HG03521 (cell line): ENCODE results near the gene NT5DC3.

ENCODE experiments used
- ATAC-seq: cut with Tn5 transposase; IDR thresholded peaks from one replicate; pipeline ENCODE4 v1.9.1; 2021; ENCODE audit warnings: mild to moderate bottlenecking, moderate library complexity; ENCODE audit not compliant: unreplicated experiment

NT5DC3 gene

DNA sequence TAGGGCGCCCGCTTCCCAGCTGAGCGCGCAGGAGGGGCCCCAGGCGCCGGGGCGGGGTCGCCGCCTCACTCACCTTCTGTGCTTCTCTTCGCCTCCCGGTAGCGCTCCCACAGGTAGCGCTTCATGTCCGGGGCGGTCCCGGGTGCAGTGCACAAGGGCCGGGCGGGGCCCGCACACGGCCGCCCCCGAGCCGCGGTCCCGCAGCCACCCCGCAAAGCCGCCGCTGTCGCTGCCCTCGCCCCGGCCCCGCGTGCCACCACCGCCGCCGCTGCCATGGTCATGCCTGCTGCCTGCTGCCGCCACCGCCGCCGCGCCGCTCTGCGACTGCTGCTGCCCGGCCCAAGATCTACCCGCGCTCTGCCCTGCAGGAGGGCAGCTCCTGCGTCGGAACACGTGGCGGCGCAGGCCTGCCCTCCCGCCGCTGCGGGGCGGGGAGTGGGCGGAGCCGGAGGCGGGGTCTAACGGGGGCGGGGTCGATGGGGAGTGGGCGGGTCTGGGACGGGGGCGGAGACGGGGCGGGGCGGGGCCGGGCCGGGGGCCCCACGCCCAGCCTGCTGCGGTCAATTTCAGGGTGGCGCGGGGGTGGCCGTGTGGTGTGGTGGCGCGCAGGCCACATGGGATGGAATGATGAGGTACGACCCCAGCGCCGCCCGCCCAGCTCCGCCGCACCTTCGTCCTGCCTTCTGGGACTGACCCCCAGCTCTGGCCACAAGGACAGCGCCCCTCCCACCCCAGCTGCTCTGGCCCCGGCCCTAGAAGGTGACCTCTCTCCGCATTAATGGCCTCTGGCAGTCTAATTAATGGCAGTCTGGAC, at the start of gene NT5DC3:
TSS of gene NT5DC3 (minus strand) at position 359 of the 814 bp plus-strand sequence. CDS start at position 281, 78 bp downstream.
- peak; percentile 81 for ATAC-seq

DNA sequence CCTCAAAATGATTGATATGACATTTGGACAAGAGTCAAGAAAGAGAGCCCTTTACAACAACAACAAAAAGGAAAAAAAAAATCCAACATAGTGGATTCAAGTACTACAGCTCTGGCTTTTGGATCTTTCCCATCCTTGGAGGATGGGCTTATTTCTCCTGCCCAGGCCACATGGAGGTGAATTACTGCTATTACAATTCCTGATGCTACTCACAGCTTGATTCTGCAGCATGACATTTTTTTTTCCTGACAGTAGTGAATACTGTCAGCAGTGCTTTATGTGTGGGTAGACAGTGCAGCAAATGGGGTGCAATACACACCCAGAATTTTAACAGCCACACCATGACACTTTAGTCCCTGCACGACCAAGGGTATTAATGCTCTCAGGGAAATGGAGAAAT, 46.7 kb upstream of the NT5DC3 start:
- no peak for ATAC-seq

DNA sequence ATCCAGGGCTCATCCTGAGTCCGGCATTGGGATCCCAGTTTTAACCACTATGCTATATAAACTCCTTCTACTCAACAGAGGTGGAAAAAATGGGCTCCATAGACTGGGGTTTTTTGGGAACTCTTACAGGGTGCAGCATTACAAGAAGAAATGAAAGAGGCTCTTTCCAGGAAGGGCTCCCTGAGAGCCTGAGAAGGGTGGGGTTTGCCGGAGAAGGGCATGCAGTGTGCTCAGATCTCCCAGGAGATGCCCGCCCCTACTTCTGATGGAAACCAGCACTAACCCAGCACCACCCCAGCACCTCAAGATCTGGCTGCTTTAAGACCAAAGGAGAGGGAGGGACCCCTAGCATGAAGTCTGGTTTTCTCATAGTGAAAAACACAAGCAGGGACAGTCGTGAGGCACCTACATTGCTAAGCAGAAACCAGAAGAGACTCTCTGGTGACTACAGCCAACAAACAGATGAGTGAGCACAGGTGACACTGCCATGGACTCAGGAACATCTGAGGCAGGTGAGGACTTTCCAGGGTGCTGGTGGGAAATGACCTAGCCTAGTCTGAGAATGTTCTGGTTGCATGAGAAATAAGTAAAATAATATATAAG, 45.3 kb upstream of the NT5DC3 start:
- ATAC-seq: no peak

DNA sequence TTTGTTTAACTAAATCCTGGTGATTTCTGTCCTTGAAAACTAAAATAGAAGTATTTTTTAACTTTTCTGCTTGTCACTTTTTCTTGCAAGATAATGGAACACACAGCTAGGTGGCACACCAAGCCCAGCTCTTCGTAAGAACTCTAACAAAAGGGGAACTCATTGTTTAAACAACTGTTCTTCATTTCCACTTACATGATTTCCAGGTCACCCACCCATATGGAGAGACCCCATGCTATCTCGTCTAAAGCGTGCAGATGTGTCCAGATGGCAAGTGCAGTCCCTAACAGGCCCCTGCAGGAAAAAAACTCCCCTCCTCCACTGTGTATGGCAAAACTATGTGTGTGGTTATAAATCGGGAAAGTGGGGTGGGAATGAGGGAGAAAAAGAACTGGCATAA, 43.3 kb upstream of the NT5DC3 start:
- no peak for ATAC-seq

DNA sequence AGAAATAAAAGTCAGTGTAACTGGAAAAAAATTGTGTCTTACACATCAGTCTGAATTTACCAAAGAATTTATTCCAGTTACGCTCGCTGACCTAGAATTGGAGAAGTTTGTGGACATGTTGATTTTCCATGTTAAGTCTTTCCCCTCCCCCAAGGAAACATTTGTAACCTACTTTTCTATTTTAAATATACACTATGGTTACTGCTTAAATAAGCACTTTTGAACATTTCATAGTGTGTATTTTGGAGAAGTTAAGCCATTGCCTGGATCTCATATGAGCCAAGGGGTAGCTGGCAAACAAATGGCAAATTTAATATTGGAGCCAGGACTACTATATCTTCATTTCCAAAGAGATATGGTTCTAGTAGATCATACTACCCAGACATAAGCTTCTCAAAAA, 42.9 kb upstream of the NT5DC3 start:
- no peak for ATAC-seq

DNA sequence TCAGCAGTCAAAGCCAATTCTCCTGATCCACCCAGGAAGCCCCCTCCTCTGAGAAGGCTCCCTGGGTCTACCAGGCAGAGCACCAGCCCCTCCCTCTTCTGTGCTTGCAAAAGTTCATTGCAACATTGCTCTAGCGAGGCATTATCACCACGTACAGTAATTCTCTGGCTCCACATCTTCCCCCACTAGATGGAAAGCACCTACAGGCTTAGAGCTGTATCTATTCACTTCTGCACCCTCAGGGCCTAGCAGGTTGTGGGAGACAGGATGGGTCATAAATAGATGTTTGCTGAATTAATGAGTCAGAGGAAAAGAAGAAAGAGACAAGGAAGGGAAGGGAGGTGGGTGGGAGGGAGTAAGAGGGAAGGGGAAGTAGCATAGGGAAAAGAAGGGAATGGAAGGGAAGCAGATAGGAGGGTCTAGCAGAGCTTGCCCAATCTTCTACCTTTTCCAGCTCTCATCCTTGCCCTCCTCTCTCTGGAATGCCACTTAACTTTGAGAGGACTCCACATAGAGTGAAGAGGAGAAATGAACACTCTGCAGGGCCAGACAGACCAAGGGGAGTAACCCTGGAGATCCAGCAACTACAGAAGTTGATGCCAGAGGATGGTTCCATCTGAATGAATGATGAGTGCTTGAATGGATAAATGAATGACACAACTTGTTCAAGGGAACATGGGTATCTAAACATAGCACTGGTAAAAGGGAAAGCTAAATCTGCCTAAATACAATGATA, 42.0 kb upstream of the NT5DC3 start:
- no peak for ATAC-seq

DNA sequence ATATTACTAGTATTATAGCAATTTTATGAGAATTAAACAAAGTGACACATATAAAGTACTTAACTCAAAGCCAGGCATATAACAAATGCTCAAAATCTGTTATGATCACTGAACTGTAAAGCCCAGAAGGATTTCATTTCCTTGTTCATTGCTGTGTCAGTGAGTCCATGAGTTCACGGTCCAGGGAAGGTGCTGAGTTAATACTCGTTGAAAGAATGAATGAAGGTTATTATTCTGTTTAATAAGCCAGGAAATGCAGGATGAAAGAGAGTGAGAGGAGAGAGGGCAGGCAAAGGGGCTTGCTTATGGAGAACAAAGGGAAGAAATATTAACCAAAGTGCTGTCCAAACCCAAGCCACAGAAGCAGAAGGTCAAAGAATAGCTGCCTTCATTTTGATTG, 40.2 kb upstream of the NT5DC3 start:
- ATAC-seq: no peak

DNA sequence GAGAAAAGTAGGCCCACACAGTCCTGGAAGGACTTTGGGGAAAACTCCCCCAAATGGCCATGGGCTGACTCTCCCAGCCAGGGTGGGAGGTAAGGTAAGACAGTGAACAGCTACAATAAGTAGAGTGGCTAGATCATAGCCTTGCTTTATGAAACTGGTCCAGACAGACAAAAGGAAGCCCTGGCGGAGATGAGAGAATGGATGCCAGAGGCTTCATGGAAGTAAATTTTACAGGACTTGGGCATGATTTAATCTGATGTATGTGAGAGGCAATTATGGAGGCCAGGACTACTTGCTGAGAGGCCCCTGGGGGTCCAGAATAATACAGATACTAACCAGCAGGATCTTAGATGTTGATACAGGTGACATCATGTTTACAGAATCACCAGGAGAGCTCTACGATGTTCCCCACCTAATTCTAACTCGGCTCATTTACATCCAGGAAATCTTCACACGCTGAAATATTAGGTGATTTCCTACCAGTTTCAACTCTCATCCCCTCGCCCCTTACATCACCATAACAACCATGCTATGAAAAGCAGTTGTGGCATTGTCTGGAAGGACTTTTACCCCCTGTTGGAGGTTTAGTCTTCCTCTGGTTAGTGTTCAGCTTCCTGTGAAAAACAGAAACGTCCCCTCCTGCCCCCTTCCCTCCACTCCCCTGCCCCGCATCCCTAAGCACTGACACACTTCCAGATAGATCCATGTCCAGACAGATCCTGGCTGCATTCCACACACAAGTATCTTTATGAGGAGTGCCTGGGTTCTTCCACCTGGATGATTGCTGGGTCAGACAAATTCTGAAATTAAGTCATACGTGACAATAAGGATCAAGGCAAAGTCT, 39.5 kb upstream of the NT5DC3 start:
- ATAC-seq: no peak

DNA sequence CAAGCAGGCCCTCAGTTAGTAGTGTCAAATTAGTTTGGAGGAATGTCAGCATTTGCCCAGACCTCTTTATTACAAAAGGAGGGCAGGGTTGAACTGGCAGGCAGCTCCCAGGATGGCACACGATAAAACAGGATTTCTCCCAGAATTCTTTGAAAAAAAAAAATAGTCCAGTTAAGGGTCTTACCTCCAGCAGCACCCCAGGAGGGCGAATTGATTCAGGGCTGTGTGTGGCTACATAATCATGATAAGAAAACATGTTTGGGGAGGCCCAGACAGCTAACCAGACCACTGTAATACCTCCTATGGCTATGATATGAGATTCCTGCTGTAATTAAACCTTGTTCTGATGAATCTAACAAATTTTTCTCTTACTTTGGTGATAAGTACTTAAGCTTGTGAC, 38.8 kb upstream of the NT5DC3 start:
- no peak for ATAC-seq

DNA sequence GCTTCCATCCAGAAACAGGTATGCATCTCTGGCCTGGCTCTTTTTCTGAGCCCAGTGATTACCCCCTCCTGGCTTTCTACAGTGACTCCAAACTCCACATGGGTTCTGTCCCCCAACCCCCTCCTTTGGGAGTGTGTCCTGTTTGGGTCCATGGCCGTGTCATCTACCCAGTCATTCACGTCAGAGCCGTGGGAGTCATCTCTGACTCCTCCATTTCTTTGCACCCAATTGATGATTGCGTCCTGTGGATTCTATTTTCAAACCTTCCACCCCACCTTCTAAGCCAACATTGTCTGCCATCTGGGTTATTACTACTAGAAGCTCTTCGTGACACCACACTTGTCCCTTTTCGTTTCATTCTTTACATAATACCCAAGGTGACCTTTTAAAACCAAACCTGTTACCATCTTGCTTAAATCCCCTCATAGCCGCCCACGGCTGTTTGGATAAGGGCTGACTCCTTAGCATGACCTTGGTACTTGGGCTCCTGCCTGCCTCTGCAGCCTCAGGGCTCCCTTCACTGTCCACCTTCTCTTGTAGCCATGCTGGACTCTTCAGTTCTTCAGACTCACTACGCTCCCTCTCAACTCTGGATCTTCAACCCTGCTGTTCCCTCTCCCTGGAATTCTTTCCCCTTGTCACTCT, 38.1 kb upstream of the NT5DC3 start:
- ATAC-seq: no peak

DNA sequence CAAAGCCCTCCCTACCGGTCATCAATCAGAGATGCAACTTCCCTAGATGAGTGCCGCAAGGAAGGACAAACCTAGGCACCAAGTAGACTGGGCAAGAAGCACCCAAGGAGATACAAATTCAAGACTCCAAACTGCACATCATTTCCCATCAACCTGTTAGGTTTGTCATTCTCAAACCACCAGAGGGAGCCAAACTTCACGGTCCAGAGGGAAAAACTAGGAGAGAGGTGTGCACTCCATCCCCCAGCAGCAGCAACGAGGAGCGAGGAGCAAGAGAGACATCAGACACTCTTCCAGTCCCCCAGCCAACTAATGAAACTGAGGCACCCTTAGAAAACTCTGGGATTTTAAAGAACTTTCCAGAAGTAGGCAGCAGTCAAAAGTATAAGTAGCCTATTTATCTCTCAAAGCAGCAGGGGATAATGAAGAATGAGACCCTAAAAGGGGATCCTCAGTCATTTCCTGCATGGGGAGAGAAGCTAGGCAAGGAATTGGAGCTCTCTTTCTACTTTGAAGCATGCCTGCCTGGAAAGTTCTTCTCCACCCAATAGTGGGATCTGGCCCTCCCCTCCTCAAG, 37.0 kb upstream of the NT5DC3 start:
- peak; percentile 45 for ATAC-seq

DNA sequence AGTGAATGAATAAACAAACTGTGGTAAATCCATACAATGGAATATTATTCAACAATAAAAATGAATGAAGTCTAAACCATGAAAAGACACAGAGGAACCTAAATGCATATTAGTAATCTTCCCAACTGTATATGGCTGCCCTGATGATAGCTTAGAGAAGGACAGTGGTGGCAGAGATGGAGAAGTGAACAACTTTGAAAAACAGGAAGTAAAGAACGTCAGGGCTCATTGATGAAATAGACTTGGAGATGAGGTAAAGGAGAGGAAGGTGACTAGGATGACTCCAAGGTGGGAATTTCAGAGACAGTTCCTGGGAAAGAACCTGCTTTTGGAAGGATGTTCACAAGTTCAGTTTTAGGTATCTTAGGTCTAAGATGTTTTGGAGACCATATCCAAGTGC, 36.3 kb upstream of the NT5DC3 start:
- ATAC-seq: no peak

DNA sequence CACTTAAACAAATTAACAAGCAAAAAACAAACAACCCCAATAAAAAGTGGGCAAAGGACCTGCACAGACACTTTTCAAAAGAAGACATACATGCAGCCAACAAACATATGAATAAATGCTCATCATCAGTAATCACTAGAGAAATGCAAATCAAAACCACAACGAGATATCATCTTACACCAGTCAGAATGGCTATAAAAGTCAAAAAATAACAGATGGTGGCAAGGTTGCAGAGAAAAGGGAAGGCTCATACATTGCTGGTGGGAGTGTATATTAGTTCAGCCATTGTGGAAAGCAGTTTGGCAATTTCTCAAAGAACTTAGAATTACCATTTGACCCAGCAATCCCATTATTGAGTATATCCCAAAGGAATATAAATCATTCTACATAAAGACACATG, 34.6 kb upstream of the NT5DC3 start:
- no peak for ATAC-seq

DNA sequence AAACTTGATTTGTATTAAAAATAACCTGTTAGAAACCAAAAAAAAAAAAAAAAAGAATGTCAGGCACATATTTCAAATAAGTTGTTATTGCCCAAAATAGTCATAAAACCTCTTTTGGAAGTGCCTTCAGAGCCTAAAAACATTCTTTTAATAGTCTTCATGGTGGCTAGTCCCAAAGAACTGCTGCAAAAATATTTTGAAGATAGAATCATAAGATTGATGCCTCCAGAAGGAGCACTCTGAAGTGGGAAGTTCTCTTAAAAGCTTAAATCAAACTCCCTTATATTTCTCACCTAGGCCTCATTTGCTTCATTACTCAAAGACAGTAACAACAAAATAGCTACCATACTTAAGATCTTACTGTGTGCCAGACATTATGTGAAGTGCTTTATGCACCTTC, 27.2 kb upstream of the NT5DC3 start:
- ATAC-seq: no peak

DNA sequence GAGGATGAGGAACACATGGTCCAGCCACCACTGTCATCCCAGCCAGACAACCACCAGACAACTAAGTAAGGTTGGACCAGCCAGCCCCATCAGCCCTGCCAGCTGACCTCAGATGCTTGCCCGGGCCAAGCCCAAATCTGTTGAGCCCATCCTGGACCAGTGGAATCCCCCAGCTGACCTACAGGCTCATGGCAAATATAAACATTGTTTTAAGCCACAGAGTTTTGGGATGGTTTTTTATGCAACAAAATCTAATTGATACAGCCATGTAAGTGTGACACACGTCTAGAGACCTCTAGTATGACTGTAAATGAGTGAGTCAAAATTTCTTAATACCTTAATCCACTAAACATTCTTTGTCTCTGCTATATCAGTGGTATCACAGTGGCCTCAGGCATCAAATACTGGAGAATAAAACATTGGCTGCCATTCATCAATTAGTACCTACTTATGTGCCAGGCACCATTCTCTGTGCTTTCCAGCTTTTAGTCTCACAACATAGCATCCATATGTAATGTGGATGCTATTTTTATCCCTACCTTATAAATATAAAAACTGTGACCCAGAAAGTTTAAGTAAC, 24.2 kb upstream of the NT5DC3 start:
- no peak for ATAC-seq

DNA sequence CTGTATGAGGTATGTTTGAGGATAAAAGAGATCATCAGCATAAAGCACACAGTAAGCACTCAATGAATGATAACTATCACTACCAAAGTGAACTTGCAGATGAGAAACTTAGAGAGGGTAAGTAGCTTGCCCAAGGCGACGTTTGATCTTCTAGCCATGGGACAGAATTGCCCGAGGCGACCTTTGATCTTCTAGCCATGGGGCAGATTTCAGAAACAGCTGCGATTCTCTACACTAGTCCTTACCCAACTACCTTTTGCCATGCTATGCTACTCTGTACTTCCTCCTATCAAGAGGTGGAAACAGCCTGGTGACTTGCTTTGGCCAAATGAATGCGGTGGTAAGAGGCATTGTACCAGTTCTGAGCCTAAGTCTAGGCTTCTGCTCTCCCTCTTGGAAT, 23.7 kb upstream of the NT5DC3 start:
- ATAC-seq: no peak

DNA sequence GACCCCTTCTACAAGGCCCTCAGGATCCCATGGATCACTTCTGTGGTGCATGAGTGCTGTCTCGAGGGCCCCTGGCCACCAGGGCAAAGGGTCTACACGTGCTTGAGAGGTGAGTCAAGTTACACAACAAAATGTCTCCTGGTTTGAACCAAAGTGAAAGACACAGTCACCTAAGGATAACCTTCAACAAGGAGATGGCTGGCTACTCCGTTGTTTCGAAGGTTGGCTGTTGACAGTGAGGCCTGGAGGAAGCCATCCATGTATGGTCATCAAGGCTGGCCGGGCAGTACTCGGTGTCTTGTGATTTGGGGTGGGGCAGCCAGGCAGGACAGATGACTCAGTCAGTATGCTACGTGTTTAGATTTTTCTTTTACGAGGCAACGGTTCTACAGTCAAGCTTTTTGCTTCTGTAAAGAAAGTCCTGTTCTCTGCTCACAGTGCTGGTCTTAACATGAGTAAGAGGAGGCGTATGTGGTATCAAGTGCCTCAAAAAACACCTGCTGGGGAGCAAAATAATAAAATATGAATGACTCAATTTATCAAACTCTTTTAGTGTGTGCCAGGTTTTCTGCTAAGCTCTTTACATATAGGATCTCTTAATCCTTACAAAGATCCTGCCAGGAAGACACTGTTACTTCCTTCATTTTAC, 18.0 kb upstream of the NT5DC3 start:
- ATAC-seq: no peak

DNA sequence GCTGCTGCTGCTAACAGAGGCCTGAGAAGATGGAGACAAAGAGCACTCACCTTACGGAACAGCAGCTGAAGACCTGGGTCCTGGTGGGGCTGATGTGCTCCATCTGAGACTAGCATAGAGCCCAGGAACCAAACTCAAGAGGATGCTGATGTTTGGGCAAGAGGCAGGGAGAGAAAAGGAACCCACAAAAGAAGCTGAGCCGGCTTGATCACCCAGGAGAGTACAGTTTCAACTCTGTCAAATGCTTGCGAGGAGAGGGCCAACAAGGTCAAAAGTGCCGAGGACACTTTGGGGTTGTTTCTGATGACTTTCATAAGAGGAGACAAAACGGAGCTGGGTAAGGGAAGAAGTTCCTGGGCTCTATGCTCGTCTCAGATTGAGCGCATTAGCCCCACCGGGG, 17.3 kb upstream of the NT5DC3 start:
- ATAC-seq: no peak

DNA sequence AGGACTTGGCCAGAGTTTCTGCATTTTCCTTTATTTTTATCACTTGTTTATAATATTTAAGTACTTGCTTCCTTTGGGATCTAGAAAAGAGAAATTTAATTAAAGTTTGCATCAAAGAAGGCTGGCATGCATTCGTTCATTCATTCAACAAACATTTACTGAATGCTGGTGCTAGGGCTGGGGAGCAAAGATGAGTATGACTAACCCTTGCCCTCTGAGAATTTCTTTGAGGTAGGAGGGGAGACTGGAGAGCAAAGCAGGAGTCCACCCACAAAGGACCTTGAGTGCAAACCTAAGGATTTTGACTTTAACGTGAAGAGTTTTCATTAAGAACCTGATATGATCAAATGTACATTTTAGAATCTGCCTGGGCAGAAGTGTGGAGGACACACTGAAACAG, 16.1 kb upstream of the NT5DC3 start:
- no peak for ATAC-seq
